Measurements from ENCODE around the gene JADE2.
"Not testable (repeated sequence)": the region's sequence is repeated elsewhere in the genome, so short reads cannot be mapped to it uniquely, and the experiment has no call there.

JADE2 gene

DNA sequence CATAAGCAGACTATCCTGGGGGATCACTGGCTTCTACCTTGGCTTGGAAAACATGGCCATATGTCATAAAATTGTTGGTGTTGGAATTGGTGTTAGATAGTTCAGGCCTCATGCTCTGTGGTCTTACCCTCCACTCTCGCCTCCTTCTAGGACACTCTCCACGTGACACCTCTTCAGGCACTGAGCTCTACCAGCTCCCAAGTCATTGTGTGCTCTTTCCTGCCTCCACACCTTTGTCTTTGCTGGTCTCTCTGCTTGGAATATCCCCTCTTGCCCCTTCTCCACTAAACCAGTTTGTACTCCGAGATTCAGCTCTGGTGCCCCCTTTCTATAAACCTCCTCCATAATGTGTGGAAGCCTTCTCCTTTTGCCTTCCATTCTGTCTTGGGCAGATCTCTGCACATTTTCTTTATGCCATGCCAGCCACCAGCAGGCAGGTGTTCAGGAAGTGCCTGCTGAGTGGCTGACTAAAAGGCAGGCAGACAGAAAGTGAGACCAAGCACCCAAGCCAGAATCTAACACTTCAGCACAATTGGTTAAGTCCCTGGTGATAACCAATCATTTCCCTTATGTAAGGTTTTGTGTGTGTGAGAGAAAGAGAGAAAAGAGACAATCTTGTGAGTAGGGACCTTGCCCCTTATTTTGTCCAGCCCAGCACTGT is 69.5 kb downstream of the JADE2 start:
- in situ Hi-C loops (cut with HindIII; ENCODE audit: low sequenced_read_pairs) = loop anchor here (5.0 kb wide), 2 partner anchors 73 to 82 kb away; no protein-coding TSS in a partner anchor
- DNase-seq (ENCODE audit: low read depth) = no peak
- H3K4me3 ChIP-seq (ENCODE audit: low read depth, low read length) = no peak overlapping the region
- no peak for TF ChIP-seq CTCF (IDR thresholded peaks at IDR 0.05; ENCODE audit: low read depth, low read length, missing control alignments)

- DNase-seq (ENCODE audit: low read depth) = no peak
- in situ Hi-C loops (cut with HindIII; ENCODE audit: low sequenced_read_pairs) = no loop called here
- no peak overlapping the region for H3K4me3 ChIP-seq (ENCODE audit: low read depth, low read length)
- TF ChIP-seq CTCF (IDR thresholded peaks at IDR 0.05; ENCODE audit: low read depth, low read length, missing control alignments) = no peak
These were observed 70.0 kb downstream of the JADE2 start for GRCh38 chr5:134595458-134595838.

DNA sequence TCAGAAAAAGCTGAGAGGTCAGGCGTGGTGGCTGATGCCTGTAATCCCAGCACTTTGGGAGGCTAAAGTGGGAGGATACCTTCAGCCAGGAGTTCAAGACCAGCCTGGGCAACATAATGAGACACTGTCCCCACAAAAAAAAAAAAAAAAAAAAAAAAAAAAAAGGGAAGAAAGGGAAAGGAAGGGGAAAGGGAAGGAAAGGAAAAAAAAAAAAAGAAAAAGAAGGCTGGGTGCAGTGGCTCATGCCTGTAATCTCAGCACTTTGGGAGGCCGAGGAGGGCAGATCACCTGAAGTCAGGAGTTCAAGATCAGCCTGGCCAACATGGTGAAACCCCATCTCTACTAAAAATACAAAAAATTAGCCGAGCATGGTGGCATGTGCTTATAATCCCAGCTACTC is 74.3 kb downstream of the JADE2 start:
- DNase-seq (ENCODE audit: low read depth); H3K4me3 ChIP-seq (ENCODE audit: low read depth, low read length); in situ Hi-C loops (cut with HindIII; ENCODE audit: low sequenced_read_pairs): not testable (repeated sequence)

- DNase-seq (ENCODE audit: low read depth) = no peak
- TF ChIP-seq CTCF (IDR thresholded peaks at IDR 0.05; ENCODE audit: low read depth, low read length, missing control alignments) = no peak
These were observed 75.1 kb downstream of the JADE2 start for GRCh38 chr5:134600600-134600999.

GRCh38 chr5:134603059-134603458 is 77.6 kb downstream of the JADE2 start:
- no peak for DNase-seq (ENCODE audit: low read depth)
- no peak overlapping the region for H3K4me3 ChIP-seq (ENCODE audit: low read depth, low read length)
- in situ Hi-C loops (cut with HindIII; ENCODE audit: low sequenced_read_pairs) = no loop called here
- no peak for TF ChIP-seq CTCF (IDR thresholded peaks at IDR 0.05; ENCODE audit: low read depth, low read length, missing control alignments)

More at GRCh38 chr5:134600600-134600999, 75.1 kb downstream of the JADE2 start:
- in situ Hi-C loops (cut with HindIII; ENCODE audit: low sequenced_read_pairs) = no loop called here
- H3K4me3 ChIP-seq (ENCODE audit: low read depth, low read length) = no peak overlapping the region

DNA sequence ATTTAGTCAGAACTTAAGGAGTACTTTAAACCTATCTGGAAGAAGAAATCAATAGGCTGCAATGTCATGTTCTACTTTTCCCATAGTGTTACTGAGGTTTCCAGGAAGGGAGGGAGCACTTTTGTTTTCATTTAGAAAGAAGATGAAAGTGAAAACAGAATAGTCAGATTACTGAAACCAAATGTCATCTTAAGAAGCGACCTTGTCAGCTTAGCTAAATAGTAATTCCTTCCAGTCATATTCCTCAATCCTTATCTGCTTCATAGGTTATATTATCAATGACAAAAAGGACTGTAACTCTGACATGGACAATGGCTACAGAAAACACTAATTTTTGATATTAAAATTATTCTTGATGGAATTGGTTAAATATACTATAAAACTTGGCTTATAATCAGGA is 79.4 kb downstream of the JADE2 start:
- no peak for TF ChIP-seq CTCF (IDR thresholded peaks at IDR 0.05; ENCODE audit: low read depth, low read length, missing control alignments)
- H3K4me3 ChIP-seq (ENCODE audit: low read depth, low read length) = no peak overlapping the region
- DNase-seq (ENCODE audit: low read depth) = no peak
- in situ Hi-C loops (cut with HindIII; ENCODE audit: low sequenced_read_pairs) = no loop called here

- DNase-seq (ENCODE audit: low read depth) = no peak
- no peak overlapping the region for H3K4me3 ChIP-seq (ENCODE audit: low read depth, low read length)
- no peak for TF ChIP-seq CTCF (IDR thresholded peaks at IDR 0.05; ENCODE audit: low read depth, low read length, missing control alignments)
- in situ Hi-C loops (cut with HindIII; ENCODE audit: low sequenced_read_pairs) = no loop called here
These were observed 81.3 kb downstream of the JADE2 start for GRCh38 chr5:134606726-134607125.

Data from astrocyte of the cerebellum (primary cell).